GM10266 (cell line): ENCODE measurements around the gene ANG.

Source experiments
- DNase-seq: peaks from one replicate; pipeline ENCODE4 v3.0.0; 2012; ENCODE audit errors: extremely low spot score
- CTCF ChIP-seq: IDR thresholded peaks from 2 replicates; pipeline ENCODE4 v1.5.1; 2012; ENCODE audit warnings: mild to moderate bottlenecking, low read depth; ENCODE audit not compliant: control insufficient read depth, insufficient read depth; ENCODE audit errors: missing control alignments

ANG gene

GRCh38 chr14:20706657-20707355 is 18.2 kb downstream of the ANG start:
- TF ChIP-seq CTCF, result no peak
- no peak for DNase-seq

GRCh38 chr14:20707622-20708021 is 19.1 kb downstream of the ANG start:
- no peak for TF ChIP-seq CTCF
- DNase-seq, result no peak

- TF ChIP-seq CTCF, result no peak
- DNase-seq, result no peak
Measured at GRCh38 chr14:20711261-20711660, 22.7 kb downstream of the ANG start.

GRCh38 chr14:20711685-20712084 is 23.1 kb downstream of the ANG start:
- DNase-seq, result no peak
- TF ChIP-seq CTCF, result no peak

- DNase-seq, result no peak
- TF ChIP-seq CTCF, result no peak
Measured at GRCh38 chr14:20712904-20713303, 24.3 kb downstream of the ANG start.

- TF ChIP-seq CTCF, result no peak
- DNase-seq, result no peak
Measured at GRCh38 chr14:20714593-20715250, 26.2 kb downstream of the ANG start.

GRCh38 chr14:20719777-20720176 is 31.2 kb downstream of the ANG start:
- no peak for DNase-seq
- TF ChIP-seq CTCF, result no peak
